ENCODE results near the gene SESN2. TPM values are rescaled to one million over a fixed set of nuclear protein-coding genes. Genes with fewer than 3 reads are reported as not detected.

Gene SESN2
- total RNA-seq, 4 donors from 2014 or later = 25.1 to 44.5 (median 30.5) TPM

DNA sequence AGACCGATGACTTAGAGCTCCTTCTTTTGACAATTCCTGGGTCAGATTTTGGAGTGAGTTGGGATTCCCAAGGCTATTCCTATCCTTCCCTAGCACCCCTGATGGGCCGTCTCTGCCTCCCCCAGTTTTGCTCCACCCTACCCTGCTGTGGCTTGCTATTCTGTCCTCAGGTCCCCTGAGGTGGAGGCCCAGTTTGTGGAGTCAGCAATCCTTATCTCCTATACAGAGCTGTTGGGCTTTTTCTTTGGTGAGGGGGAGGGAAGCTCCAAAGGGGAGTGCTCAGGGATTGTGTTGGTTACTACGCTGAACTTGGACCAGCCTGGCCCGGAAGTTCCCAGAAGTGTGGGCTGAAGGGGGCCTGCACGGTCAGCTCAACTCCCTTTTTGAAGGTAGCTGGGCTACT, 7.6 kb downstream of the SESN2 start:
- intact Hi-C loops (cut with DNase I; ENCODE audit: low total_unique reads) (no loop called here), in situ Hi-C loops (cut with MboI; ENCODE audit: low pct_ligation_motif_present in 1 of 4, low pct_unique_long_range_greater_than_20kb in 1 of 4, low sequenced_read_pairs in 3 of 4) (no loop called here)
- Histone ChIP-seq H3K27ac (no peak overlapping the region), H3K9me3 (no peaks in the 10 kb centered on the region), H3K36me3 (no peaks in the 10 kb centered on the region), H3K27me3 (no peaks in the 10 kb centered on the region), H3K4me1 (peaks cover 0 to 28% (median 17%) of the 10 kb centered on the region in 4 donors), H3K4me3 (no peak overlapping the region)
- WGBS, 2 donors (ENCODE audit: low coverage in 1 of 2) = 80 to 84% methylated on average over 1 to 5 of the region's 5 CpGs
- no peak for DNase-seq
- TF ChIP-seq, protein P1, sequence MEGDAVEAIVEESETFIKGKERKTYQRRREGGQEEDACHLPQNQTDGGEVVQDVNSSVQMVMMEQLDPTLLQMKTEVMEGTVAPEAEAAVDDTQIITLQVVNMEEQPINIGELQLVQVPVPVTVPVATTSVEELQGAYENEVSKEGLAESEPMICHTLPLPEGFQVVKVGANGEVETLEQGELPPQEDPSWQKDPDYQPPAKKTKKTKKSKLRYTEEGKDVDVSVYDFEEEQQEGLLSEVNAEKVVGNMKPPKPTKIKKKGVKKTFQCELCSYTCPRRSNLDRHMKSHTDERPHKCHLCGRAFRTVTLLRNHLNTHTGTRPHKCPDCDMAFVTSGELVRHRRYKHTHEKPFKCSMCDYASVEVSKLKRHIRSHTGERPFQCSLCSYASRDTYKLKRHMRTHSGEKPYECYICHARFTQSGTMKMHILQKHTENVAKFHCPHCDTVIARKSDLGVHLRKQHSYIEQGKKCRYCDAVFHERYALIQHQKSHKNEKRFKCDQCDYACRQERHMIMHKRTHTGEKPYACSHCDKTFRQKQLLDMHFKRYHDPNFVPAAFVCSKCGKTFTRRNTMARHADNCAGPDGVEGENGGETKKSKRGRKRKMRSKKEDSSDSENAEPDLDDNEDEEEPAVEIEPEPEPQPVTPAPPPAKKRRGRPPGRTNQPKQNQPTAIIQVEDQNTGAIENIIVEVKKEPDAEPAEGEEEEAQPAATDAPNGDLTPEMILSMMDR (IDR thresholded peaks at IDR 0.05) = no peak
- TF ChIP-seq POLR2AphosphoS5 (IDR thresholded peaks at IDR 0.05) (no peak), EP300 (IDR thresholded peaks at IDR 0.05; ENCODE audit: low read depth) (no peak), POLR2A (IDR thresholded peaks at IDR 0.05) (no peak)

DNA sequence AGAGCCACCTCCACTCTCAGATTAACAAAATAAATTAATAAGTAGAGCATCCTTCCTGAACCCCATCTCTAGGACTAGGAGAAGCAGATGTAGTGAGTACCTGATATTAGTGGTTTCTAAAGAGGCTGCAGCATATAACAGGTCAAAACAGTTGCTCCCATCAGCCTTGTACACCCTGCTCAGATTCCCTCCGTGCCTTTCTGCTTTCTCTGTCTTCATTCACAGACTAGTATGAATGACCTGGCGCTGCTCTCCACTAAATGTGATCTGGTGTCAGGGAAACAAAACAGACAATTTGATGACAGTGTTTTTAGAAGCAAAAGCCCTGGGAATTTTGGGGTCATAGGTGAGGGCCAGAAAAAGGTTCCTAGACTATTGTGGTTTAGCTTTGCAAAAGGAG, 8.3 kb downstream of the SESN2 start:
- no peaks in the 10 kb centered on the region for H3K9me3 ChIP-seq
- no peaks in the 10 kb centered on the region for H3K27me3 ChIP-seq
- no peaks in the 10 kb centered on the region for H3K36me3 ChIP-seq
- DNase-seq = no peak
- WGBS, 2 donors (ENCODE audit: low coverage in 1 of 2) = 87 to 100% methylated on average over 1 to 2 of the region's 2 CpGs
- in situ Hi-C loops (cut with MboI; ENCODE audit: low pct_ligation_motif_present in 1 of 4, low pct_unique_long_range_greater_than_20kb in 1 of 4, low sequenced_read_pairs in 3 of 4) (no loop called here), intact Hi-C loops (cut with DNase I; ENCODE audit: low total_unique reads) (no loop called here)
- no peak for TF ChIP-seq POLR2A (IDR thresholded peaks at IDR 0.05)
- TF ChIP-seq, protein P1 (IDR thresholded peaks at IDR 0.05) = no peak
- TF ChIP-seq POLR2AphosphoS5 (IDR thresholded peaks at IDR 0.05) = no peak
- no peak for TF ChIP-seq EP300 (IDR thresholded peaks at IDR 0.05; ENCODE audit: low read depth)
- H3K4me1 ChIP-seq = peaks cover 0 to 22% (median 15%) of the 10 kb centered on the region in 4 donors
- no peak overlapping the region for H3K27ac ChIP-seq
- no peak overlapping the region for H3K4me3 ChIP-seq

DNA sequence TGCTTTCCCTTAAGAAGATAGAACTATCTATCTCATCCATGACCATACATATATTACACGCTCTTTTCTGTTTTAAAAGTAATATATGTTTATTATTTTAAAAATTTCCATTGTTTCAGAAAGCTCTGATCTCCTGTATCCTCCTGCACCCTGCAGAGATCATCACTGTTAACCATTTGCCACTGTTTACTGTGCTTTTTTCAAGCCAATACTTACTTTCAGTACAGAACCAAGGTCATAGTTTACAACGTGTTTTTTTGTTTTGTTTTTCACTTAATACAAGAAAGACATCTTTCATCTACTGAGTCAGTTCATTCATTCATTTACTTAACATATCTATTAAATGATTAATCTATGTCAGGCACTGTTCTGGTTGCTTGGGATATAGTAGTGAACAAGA, 10.2 kb downstream of the SESN2 start:
- Histone ChIP-seq H3K36me3 (peaks cover 0 to 17% (median 7%) of the 10 kb centered on the region in 4 donors), H3K27me3 (no peaks in the 10 kb centered on the region), H3K27ac (no peak overlapping the region), H3K9me3 (no peaks in the 10 kb centered on the region), H3K4me3 (no peak overlapping the region), H3K4me1 (peaks cover 0 to 4% (median 2%) of the 10 kb centered on the region in 4 donors)
- 63 to 70% methylated on average over 2 of the region's 2 CpGs for WGBS, 2 donors (ENCODE audit: low coverage in 1 of 2)
- TF ChIP-seq POLR2AphosphoS5 (IDR thresholded peaks at IDR 0.05) (no peak), POLR2A (IDR thresholded peaks at IDR 0.05) (no peak)
- TF ChIP-seq, protein P1 (IDR thresholded peaks at IDR 0.05) = no peak
- in situ Hi-C loops (cut with MboI; ENCODE audit: low pct_ligation_motif_present in 1 of 4, low pct_unique_long_range_greater_than_20kb in 1 of 4, low sequenced_read_pairs in 3 of 4) (no loop called here), intact Hi-C loops (cut with DNase I; ENCODE audit: low total_unique reads) (no loop called here)
- no peak for DNase-seq

DNA sequence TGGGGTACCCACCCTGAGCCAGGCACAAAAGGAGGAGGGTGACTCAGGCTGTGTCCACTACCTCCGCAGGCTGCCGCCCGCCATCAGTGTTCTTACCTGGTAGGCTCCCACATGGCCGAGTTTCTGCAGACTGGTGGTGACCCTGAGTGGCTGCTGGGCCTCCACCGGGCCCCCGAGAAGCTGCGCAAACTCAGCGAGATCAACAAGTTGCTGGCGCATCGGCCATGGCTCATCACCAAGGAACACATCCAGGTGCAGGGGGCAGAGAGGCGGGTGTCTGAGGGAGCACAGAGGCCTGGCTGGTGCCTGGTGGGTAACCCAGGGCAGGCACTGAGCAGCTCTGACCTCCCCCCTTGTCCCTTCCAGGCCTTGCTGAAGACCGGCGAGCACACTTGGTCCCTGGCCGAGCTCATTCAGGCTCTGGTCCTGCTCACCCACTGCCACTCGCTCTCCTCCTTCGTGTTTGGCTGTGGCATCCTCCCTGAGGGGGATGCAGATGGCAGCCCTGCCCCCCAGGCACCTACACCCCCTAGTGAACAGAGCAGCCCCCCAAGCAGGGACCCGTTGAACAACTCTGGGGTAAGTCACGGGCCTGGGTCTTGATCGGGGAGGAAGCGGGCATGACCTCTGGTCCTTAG, 13.0 kb downstream of the SESN2 start:
- Histone ChIP-seq H3K27me3 (no peaks in the 10 kb centered on the region), H3K4me1 (no peaks in the 10 kb centered on the region), H3K27ac (no peak overlapping the region), H3K9me3 (no peaks in the 10 kb centered on the region), H3K4me3 (no peak overlapping the region), H3K36me3 (peaks cover 0 to 29% (median 14%) of the 10 kb centered on the region in 4 donors)
- in situ Hi-C loops (cut with MboI; ENCODE audit: low pct_ligation_motif_present in 1 of 4, low pct_unique_long_range_greater_than_20kb in 1 of 4, low sequenced_read_pairs in 3 of 4) (no loop called here), intact Hi-C loops (cut with DNase I; ENCODE audit: low total_unique reads) (no loop called here)
- no peak for DNase-seq
- TF ChIP-seq, protein P1 (IDR thresholded peaks at IDR 0.05) = no peak
- TF ChIP-seq POLR2A (IDR thresholded peaks at IDR 0.05) = no peak
- no peak for TF ChIP-seq EP300 (IDR thresholded peaks at IDR 0.05; ENCODE audit: low read depth)
- no peak for TF ChIP-seq POLR2AphosphoS5 (IDR thresholded peaks at IDR 0.05)
- 94 to 100% methylated on average over 2 to 20 of the region's 20 CpGs for WGBS, 2 donors (ENCODE audit: low coverage in 1 of 2)
